KOPT-K1 (cell line): ENCODE data around the gene GOLGA6C.
"Not testable (repeated sequence)": the region's sequence is repeated elsewhere in the genome, so short reads cannot be mapped to it uniquely, and the experiment has no call there.

Experiments used
- H3K27ac ChIP-seq: fragments of 200-600 bp; sonication (generic); 2 replicates; pipeline ENCODE4 v1.5.1; 2016; ENCODE audit warnings: antibody characterized with exemption, mild to moderate bottlenecking, low read depth, low read length; ENCODE audit not compliant: poor library complexity, severe bottlenecking
- H3K36me3 ChIP-seq: fragments of 200-600 bp; sonication (generic); 2 replicates; pipeline ENCODE4 v1.5.1; 2017; ENCODE audit warnings: antibody characterized with exemption, mild to moderate bottlenecking, low read length, moderate library complexity; ENCODE audit not compliant: insufficient read depth
- H3K9me3 ChIP-seq: fragments of 200-600 bp; sonication (generic); 2 replicates; pipeline ENCODE4 v1.5.1; 2017; ENCODE audit warnings: antibody characterized with exemption, low read length, mild to moderate bottlenecking; ENCODE audit not compliant: insufficient read depth, poor library complexity, severe bottlenecking

The GOLGA6C gene

GRCh38 chr15:75313116-75313845, 55.1 kb downstream of the GOLGA6C start:
- H3K27ac ChIP-seq, result no peak overlapping the region
- no peaks in the 10 kb centered on the region for H3K36me3 ChIP-seq
- no peaks in the 10 kb centered on the region for H3K9me3 ChIP-seq

- Histone ChIP-seq H3K36me3 (no peaks in the 10 kb centered on the region), H3K9me3 (no peaks in the 10 kb centered on the region), H3K27ac (no peak overlapping the region)
Measured at GRCh38 chr15:75314552-75315290, 56.6 kb downstream of the GOLGA6C start.

DNA sequence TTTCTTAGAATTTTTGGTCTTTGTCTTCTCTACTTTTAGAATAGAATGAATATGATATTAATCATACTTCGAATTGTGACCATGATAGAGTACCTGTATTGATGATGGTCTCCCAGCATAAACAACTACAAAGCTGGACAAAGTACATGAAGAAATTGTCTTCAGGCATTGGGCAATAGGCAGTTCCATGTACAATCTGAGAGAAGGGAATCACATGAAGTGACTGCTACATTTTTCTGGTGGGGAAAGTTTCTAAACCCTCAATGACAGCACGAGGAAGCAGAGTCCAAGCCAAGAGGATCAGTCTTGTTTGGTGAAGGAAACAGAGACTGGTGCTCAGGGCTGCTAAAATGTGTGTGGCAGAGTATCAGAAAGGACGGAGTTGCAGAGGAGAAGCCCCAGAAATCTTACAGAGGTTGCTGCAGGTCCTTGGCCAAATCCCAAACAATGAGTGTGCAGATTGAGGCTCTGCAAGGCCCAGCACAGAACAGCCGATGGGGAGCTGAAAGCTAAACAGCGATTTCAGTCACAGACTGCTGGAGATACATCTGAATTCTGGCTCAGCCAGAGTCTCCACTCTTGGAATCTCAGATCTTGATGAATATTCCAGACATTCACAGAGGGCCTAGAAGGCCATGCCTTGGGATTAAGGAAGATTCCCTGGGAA, 61.2 kb downstream of the GOLGA6C start:
- not testable (repeated sequence) for H3K27ac ChIP-seq, H3K36me3 ChIP-seq, H3K9me3 ChIP-seq
